ENCODE measurements around the gene LILRA2. TPM values are rescaled to one million over a fixed set of nuclear protein-coding genes. Genes with fewer than 3 reads are reported as not detected.
"Not testable (repeated sequence)": the region's sequence is repeated elsewhere in the genome, so short reads cannot be mapped to it uniquely, and the experiment has no call there.

Gene LILRA2
- total RNA-seq, 1 donor from 2014 or later, result not detected

GRCh38 chr19:54633401-54633800, 59.8 kb downstream of the LILRA2 start:
- DNase-seq (ENCODE audit: low read depth) (no peak), FAIRE-seq (no peak)
- H3K4me3 ChIP-seq (ENCODE audit: low read depth, low read length), result no peak overlapping the region
- no peak for TF ChIP-seq CTCF (IDR thresholded peaks at IDR 0.05; ENCODE audit: insufficient read depth, low read length, severe bottlenecking)
- H3K27me3 ChIP-seq (ENCODE audit: control insufficient read depth, insufficient read depth, low read length), result no peaks in the 10 kb centered on the region
- H3K36me3 ChIP-seq (ENCODE audit: control insufficient read depth, insufficient read depth, low read length), result no peaks in the 10 kb centered on the region

GRCh38 chr19:54636081-54636480, 62.5 kb downstream of the LILRA2 start:
- H3K36me3 ChIP-seq (ENCODE audit: control insufficient read depth, insufficient read depth, low read length); DNase-seq (ENCODE audit: low read depth); H3K4me3 ChIP-seq (ENCODE audit: low read depth, low read length); H3K27me3 ChIP-seq (ENCODE audit: control insufficient read depth, insufficient read depth, low read length); FAIRE-seq: not testable (repeated sequence)

- no peak for FAIRE-seq
- Histone ChIP-seq H3K36me3 (ENCODE audit: control insufficient read depth, insufficient read depth, low read length) (no peaks in the 10 kb centered on the region), H3K27me3 (ENCODE audit: control insufficient read depth, insufficient read depth, low read length) (no peaks in the 10 kb centered on the region), H3K4me3 (ENCODE audit: low read depth, low read length) (no peak overlapping the region)
- TF ChIP-seq CTCF (IDR thresholded peaks at IDR 0.05; ENCODE audit: insufficient read depth, low read length, severe bottlenecking), result no peak
- DNase-seq (ENCODE audit: low read depth), result no peak
Measured at GRCh38 chr19:54638683-54639082, 65.1 kb downstream of the LILRA2 start.

Other genes with a start within 250 kb of the LILRA2 start
- not detected in 2 replicates for gene LILRA4, start 234.6 kb upstream of the LILRA2 start, total RNA-seq
- gene LAIR1, start 208.9 kb upstream of the LILRA2 start, total RNA-seq, result not detected in 2 replicates
- gene TTYH1, start 158.3 kb upstream of the LILRA2 start, total RNA-seq, result 0.26 TPM in 1 of 2 replicates, not detected in the other
- 26.3 and 37.8 TPM in 2 replicates for gene LENG8, start 124.6 kb upstream of the LILRA2 start, total RNA-seq
- gene LENG9, start 110.0 kb upstream of the LILRA2 start, total RNA-seq, result 6.5 and 15.0 TPM in 2 replicates
- gene CDC42EP5, start 100.5 kb upstream of the LILRA2 start, total RNA-seq, result 18.2 and 20.4 TPM in 2 replicates
- gene LAIR2, start 71.0 kb upstream of the LILRA2 start, total RNA-seq, result not detected in 2 replicates
- gene LILRA1, start 19.8 kb downstream of the LILRA2 start, total RNA-seq, result not detected in 2 replicates
- not detected in 2 replicates for gene LILRB1, start 56.7 kb downstream of the LILRA2 start, total RNA-seq
- gene LILRB4, start 89.2 kb downstream of the LILRA2 start, total RNA-seq, result not detected in 2 replicates
- gene KIR3DL3, start 150.7 kb downstream of the LILRA2 start, total RNA-seq, result not detected in 2 replicates
- gene KIR2DL3, start 164.7 kb downstream of the LILRA2 start, total RNA-seq, result not detected in 2 replicates
- gene KIR2DL1, start 196.0 kb downstream of the LILRA2 start, total RNA-seq, result not detected in 2 replicates
- gene KIR2DL4, start 229.8 kb downstream of the LILRA2 start, total RNA-seq, result not detected in 2 replicates
- not detected in 2 replicates for gene KIR3DL1, start 242.7 kb downstream of the LILRA2 start, total RNA-seq

All from bronchial epithelial cell (primary cell).